DMS153 treated with DMSO at 0.1 percent for 48 hours (cell line): Measurements from ENCODE around the gene ASCC1.
"Not testable (repeated sequence)": the region's sequence is repeated elsewhere in the genome, so short reads cannot be mapped to it uniquely, and the experiment has no call there.

Experiments
- DNase-seq: peaks from one replicate; lab custom pipeline; 2025; ENCODE audit not compliant: unreplicated experiment; lab: John Stamatoyannopoulos, UW

The ASCC1 gene

GRCh38 chr10:72171175-72171630, 44.9 kb downstream of the ASCC1 start:
- no peak for DNase-seq

- no peak for DNase-seq
These were observed 45.3 kb downstream of the ASCC1 start for GRCh38 chr10:72170733-72171132.

- DNase-seq, result no peak
These were observed 45.8 kb downstream of the ASCC1 start for GRCh38 chr10:72170263-72170662.

GRCh38 chr10:72167118-72167517, 49.0 kb downstream of the ASCC1 start:
- no peak for DNase-seq

- DNase-seq, result no peak
These were observed 51.5 kb downstream of the ASCC1 start for GRCh38 chr10:72164617-72165016.

- DNase-seq, result no peak
These were observed 53.1 kb downstream of the ASCC1 start for GRCh38 chr10:72162978-72163377.

GRCh38 chr10:72158176-72158575, 57.9 kb downstream of the ASCC1 start:
- no peak for DNase-seq

- DNase-seq, result no peak
These were observed 59.9 kb downstream of the ASCC1 start for GRCh38 chr10:72156223-72156622.

- no peak for DNase-seq
These were observed 63.8 kb downstream of the ASCC1 start for GRCh38 chr10:72152286-72152685.

- not testable (repeated sequence) for DNase-seq
These were observed 65.2 kb downstream of the ASCC1 start for GRCh38 chr10:72150746-72151478.

GRCh38 chr10:72147324-72147584, 68.8 kb downstream of the ASCC1 start:
- DNase-seq, result not testable (repeated sequence)

- no peak for DNase-seq
These were observed 69.3 kb downstream of the ASCC1 start for GRCh38 chr10:72146559-72147323.

- no peak for DNase-seq
These were observed 70.0 kb downstream of the ASCC1 start for GRCh38 chr10:72146071-72146470.

- DNase-seq, result no peak
These were observed 70.4 kb downstream of the ASCC1 start for GRCh38 chr10:72145657-72146056.

GRCh38 chr10:72140850-72141249, 75.2 kb downstream of the ASCC1 start:
- DNase-seq, result no peak

- no peak for DNase-seq
These were observed 75.9 kb downstream of the ASCC1 start for GRCh38 chr10:72140174-72140573.

- DNase-seq, result no peak
These were observed 78.5 kb downstream of the ASCC1 start for GRCh38 chr10:72137583-72137982.

GRCh38 chr10:72136225-72136624, 79.9 kb downstream of the ASCC1 start:
- DNase-seq, result not testable (repeated sequence)

GRCh38 chr10:72134785-72135767, 81.0 kb downstream of the ASCC1 start:
- no peak for DNase-seq

- DNase-seq, result no peak
These were observed 82.6 kb downstream of the ASCC1 start for GRCh38 chr10:72133517-72133916.

- no peak for DNase-seq
These were observed 83.2 kb downstream of the ASCC1 start for GRCh38 chr10:72132854-72133253.
